HCT116 (cell line): Measurements from ENCODE around the gene COL23A1. TPM values are rescaled to one million over a fixed set of nuclear protein-coding genes. Genes with fewer than 3 reads are reported as not detected.

Experiments used
- ATAC-seq: fragments of 200-7000 bp; cut with Tn5 transposase; 2 replicates; pipeline ENCODE4 v1.9.1; 2020; ENCODE audit warnings: mild to moderate bottlenecking, moderate library complexity
- BruUV-seq: library from RNA; stranded (reverse); fragments of 400-500 nt; replicated peaks from 2 replicates; lab custom pipeline; 2021; lab: Mats Ljungman, UMichigan
- CTCF ChIA-PET: fragments of 300-600 bp; sonication (Branson Sonifier 250); formaldehyde crosslinking; loops from one replicate; lab custom pipeline; 2021; ENCODE audit warnings: antibody characterized with exemption; lab: Charles Lee
- POLR2A ChIA-PET: fragments of 300-600, 350-600 bp; sonication (Branson Sonifier 250); formaldehyde crosslinking; loops from one replicate; lab custom pipeline; 2021; ENCODE audit warnings: antibody characterized with exemption; lab: Charles Lee
- RAD21 ChIA-PET, 2 experiments: fragments of 300-600 bp; sonication (Branson Sonifier 250); formaldehyde crosslinking; loops; one replicate each; lab custom pipeline; 2023; ENCODE audit warnings: low total read pairs in 2 of 2; ENCODE audit not compliant: uncharacterized antibody in 2 of 2, unreplicated experiment in 2 of 2, low non-redundant PET in 1 of 2; lab: Charles Lee
- DNase-seq: peaks from one replicate; pipeline ENCODE4 v3.0.0-alpha.2; 2010; ENCODE audit warnings: low read depth, low spot score
- H2AFZ ChIP-seq: fragments of 200-600 bp; shearing (Covaris generic), sonication (generic); 2 replicates; pipeline ENCODE4 v1.6.1; 2017; ENCODE audit warnings: low read depth, mixed run types, mixed read lengths, antibody characterized with exemption, low read length; ENCODE audit not compliant: poor library complexity, severe bottlenecking
- H3K27ac ChIP-seq: 2 replicates; pipeline ENCODE4 v1.5.1; 2012; ENCODE audit warnings: low read depth, low read length
- H3K27me3 ChIP-seq: fragments of 200-600 bp; sonication (generic); 2 replicates; pipeline ENCODE4 v1.6.1; 2016; ENCODE audit warnings: mixed run types, low read length, mixed read lengths; ENCODE audit not compliant: insufficient read depth
- H3K36me3 ChIP-seq, 2 experiments: fragments of 200-500 bp in 1 of 2; fragments of 200-600 bp in 1 of 2; sonication (Bioruptor generic) in 1 of 2; sonication (generic) in 1 of 2; 2 replicates each; pipeline versions ENCODE4 v1.5.1 to v1.6.1; 2014 to 2016; ENCODE audit warnings: low read length in 2 of 2, inconsistent platforms in 1 of 2, mixed read lengths in 1 of 2, mixed run types in 1 of 2; ENCODE audit not compliant: insufficient read depth in 2 of 2, control insufficient read depth in 1 of 2
- H3K4me1 ChIP-seq, 2 experiments: fragments of 200-600 bp in 1 of 2; sonication (generic) in 1 of 2; 2 replicates each; pipeline versions ENCODE4 v1.5.1 to v1.6.1; 2012 to 2017; ENCODE audit warnings: low read length in 2 of 2, inconsistent platforms in 1 of 2, mild to moderate bottlenecking in 1 of 2, mixed read lengths in 1 of 2, mixed run types in 1 of 2, moderate library complexity in 1 of 2; ENCODE audit not compliant: insufficient read depth in 2 of 2, control insufficient read depth in 1 of 2
- H3K4me2 ChIP-seq: fragments of 200-600 bp; sonication (generic); 2 replicates; pipeline ENCODE4 v1.6.1; 2017; ENCODE audit warnings: mixed run types, low read length, mixed read lengths
- H3K4me3 ChIP-seq, 2 experiments: fragments of 200-600 bp in 1 of 2; sonication (generic) in 1 of 2; replicated peaks in 1 of 2; 2 replicates each; pipeline ENCODE4 v1.5.1; 2011 to 2016; ENCODE audit warnings: low read length in 2 of 2, control low read depth in 1 of 2, low read depth in 1 of 2, mild to moderate bottlenecking in 1 of 2, mixed read lengths in 1 of 2, mixed run types in 1 of 2
- H3K79me2 ChIP-seq: fragments of 200-600 bp; sonication (generic); 2 replicates; pipeline ENCODE4 v1.6.1; 2017; ENCODE audit warnings: mild to moderate bottlenecking, mixed run types, low read length, moderate library complexity, mixed read lengths; ENCODE audit not compliant: insufficient read depth
- H3K9ac ChIP-seq: fragments of 200-600 bp; sonication (generic); 2 replicates; pipeline ENCODE4 v1.6.1; 2016; ENCODE audit warnings: low read length, mixed read lengths
- H3K9me2 ChIP-seq: fragments of 200-600 bp; sonication (generic), shearing (Covaris generic); 2 replicates; pipeline ENCODE4 v1.6.1; 2017; ENCODE audit warnings: mixed run types, mild to moderate bottlenecking, moderate library complexity; ENCODE audit not compliant: insufficient read depth
- H3K9me3 ChIP-seq, 2 experiments: fragments of 200-500 bp in 1 of 2; fragments of 200-600 bp in 1 of 2; sonication (Bioruptor generic) in 1 of 2; sonication (generic) in 1 of 2; 2 replicates each; pipeline ENCODE4 v1.6.1; 2014 to 2017; ENCODE audit warnings: low read length in 2 of 2, mixed read lengths in 2 of 2, inconsistent platforms in 1 of 2, low read depth in 1 of 2, mild to moderate bottlenecking in 1 of 2, mixed run types in 1 of 2, moderate library complexity in 1 of 2; ENCODE audit not compliant: control insufficient read depth in 1 of 2, insufficient read depth in 1 of 2
- H4K20me1 ChIP-seq: fragments of 200-600 bp; sonication (generic), shearing (Covaris generic); 2 replicates; pipeline ENCODE4 v1.6.1; 2017; ENCODE audit warnings: mixed run types, mild to moderate bottlenecking, moderate library complexity; ENCODE audit not compliant: insufficient read depth
- EGR1 ChIP-seq: IDR thresholded peaks from 2 replicates; pipeline ENCODE4 v1.6.1; 2012; ENCODE audit warnings: low read depth
- EZH2phosphoT487 ChIP-seq: fragments of 200-600 bp; IDR thresholded peaks from 2 replicates; pipeline ENCODE4 v1.6.1; 2018; ENCODE audit warnings: antibody characterized with exemption, borderline replicate concordance
- JUND ChIP-seq: IDR thresholded peaks from 2 replicates; pipeline ENCODE4 v1.6.1; 2012
- POLR2AphosphoS5 ChIP-seq: IDR thresholded peaks from 2 replicates; pipeline ENCODE4 v1.6.1; 2011; ENCODE audit warnings: mild to moderate bottlenecking, low read depth, low read length, moderate library complexity
- TCF7L2 ChIP-seq: IDR thresholded peaks from 2 replicates; pipeline ENCODE4 v1.7.0; 2011; ENCODE audit warnings: borderline replicate concordance, inconsistent platforms; ENCODE audit not compliant: insufficient read depth, insufficient read length; ENCODE audit errors: extremely low read depth
- YY1 ChIP-seq: IDR thresholded peaks from 2 replicates; pipeline ENCODE4 v1.6.1; 2011; ENCODE audit warnings: low read length, low read depth, moderate library complexity, mild to moderate bottlenecking; ENCODE audit not compliant: insufficient replicate concordance; ENCODE audit errors: extremely low read depth
- intact Hi-C: fragments of 100-400 bp; cut with micrococcal nuclease; formaldehyde crosslinking; loops from 2 replicates; pipeline ENCODE4 v1.10.0; 2022
- total RNA-seq: library from RNA; stranded (reverse); gene quantifications from one replicate; pipeline ENCODE4 v1.2.1, GENCODE V29; 2021; ENCODE audit not compliant: unreplicated experiment
- TF ChIP-seq, protein P1 (sequence below), 3 experiments: fragments of 200-600 bp in 1 of 3; sonication (generic) in 1 of 3; IDR thresholded peaks in 2 of 3; conservative IDR thresholded peaks in 1 of 3; 2 replicates each; pipeline ENCODE4 v1.5.1; 2012 to 2017; ENCODE audit warnings: low read depth in 2 of 3, low read length in 2 of 3, antibody characterized with exemption in 1 of 3, borderline replicate concordance in 1 of 3, control low read depth in 1 of 3, mild to moderate bottlenecking in 1 of 3, mixed read lengths in 1 of 3, mixed run types in 1 of 3, moderate library complexity in 1 of 3; ENCODE audit not compliant: insufficient read depth in 1 of 3
- TF ChIP-seq, protein P2 (sequence below): IDR thresholded peaks from 2 replicates; pipeline ENCODE4 v1.6.1; 2012
- TF ChIP-seq, protein P3 (sequence below): IDR thresholded peaks from 2 replicates; pipeline ENCODE4 v1.6.1; 2011; ENCODE audit warnings: mild to moderate bottlenecking, low read length, moderate library complexity; ENCODE audit not compliant: insufficient replicate concordance; ENCODE audit errors: extremely low read depth

The COL23A1 gene
- total RNA-seq, 1 experiment from 2014 or later, result not detected

DNA sequence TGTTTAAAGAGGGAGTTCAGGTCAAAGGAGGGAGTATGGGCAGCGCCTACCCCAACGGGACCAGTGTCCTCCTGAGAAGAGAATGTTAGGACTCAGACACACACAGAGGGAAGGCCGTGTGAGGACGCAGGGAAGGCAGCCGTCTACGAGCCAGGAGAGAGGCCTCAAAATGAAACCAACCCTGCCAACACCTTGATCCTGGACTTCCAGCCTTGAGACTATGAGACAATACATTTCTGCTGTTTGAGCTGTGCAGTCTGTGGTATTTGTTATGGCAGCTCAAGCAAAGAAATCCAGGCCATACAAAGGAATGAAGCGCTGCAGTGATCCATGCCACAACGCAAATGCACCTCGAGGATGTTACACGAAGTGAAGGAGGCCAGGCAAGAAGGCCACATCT lies 97.9 kb downstream of the COL23A1 start:
- Histone ChIP-seq H3K27me3 (0 out of 2 replicates have a peak, but pooled peaks cover 4% of the 10 kb centered on the region), H3K79me2 (no peaks in the 10 kb centered on the region), H3K9me3 (no peaks in the 10 kb centered on the region), H3K36me3 (no peaks in the 10 kb centered on the region), H3K4me3 (no peak overlapping the region), H3K4me1 (no peaks in the 10 kb centered on the region), H4K20me1 (no peaks in the 10 kb centered on the region), H3K9me2 (no peaks in the 10 kb centered on the region), H3K4me2 (no peak overlapping the region), H3K27ac (no peak overlapping the region), H3K9ac (no peak overlapping the region), H2AFZ (no peak overlapping the region)
- no peak for DNase-seq
- TF ChIP-seq EGR1 (no peak), YY1 (no peak), JUND (no peak), EZH2phosphoT487 (no peak), TCF7L2 (no peak), POLR2AphosphoS5 (no peak)
- TF ChIP-seq, protein P1, sequence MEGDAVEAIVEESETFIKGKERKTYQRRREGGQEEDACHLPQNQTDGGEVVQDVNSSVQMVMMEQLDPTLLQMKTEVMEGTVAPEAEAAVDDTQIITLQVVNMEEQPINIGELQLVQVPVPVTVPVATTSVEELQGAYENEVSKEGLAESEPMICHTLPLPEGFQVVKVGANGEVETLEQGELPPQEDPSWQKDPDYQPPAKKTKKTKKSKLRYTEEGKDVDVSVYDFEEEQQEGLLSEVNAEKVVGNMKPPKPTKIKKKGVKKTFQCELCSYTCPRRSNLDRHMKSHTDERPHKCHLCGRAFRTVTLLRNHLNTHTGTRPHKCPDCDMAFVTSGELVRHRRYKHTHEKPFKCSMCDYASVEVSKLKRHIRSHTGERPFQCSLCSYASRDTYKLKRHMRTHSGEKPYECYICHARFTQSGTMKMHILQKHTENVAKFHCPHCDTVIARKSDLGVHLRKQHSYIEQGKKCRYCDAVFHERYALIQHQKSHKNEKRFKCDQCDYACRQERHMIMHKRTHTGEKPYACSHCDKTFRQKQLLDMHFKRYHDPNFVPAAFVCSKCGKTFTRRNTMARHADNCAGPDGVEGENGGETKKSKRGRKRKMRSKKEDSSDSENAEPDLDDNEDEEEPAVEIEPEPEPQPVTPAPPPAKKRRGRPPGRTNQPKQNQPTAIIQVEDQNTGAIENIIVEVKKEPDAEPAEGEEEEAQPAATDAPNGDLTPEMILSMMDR (IDR thresholded peaks at IDR 0.05 in 2 of 3, conservative IDR thresholded peaks at IDR 0.05 in 1 of 3; ENCODE audit: borderline replicate concordance in 1 of 3, insufficient read depth in 1 of 3, low read depth in 2 of 3, low read length in 2 of 3), result no peak
- TF ChIP-seq, protein P2, sequence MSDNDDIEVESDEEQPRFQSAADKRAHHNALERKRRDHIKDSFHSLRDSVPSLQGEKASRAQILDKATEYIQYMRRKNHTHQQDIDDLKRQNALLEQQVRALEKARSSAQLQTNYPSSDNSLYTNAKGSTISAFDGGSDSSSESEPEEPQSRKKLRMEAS, result no peak
- TF ChIP-seq, protein P3, sequence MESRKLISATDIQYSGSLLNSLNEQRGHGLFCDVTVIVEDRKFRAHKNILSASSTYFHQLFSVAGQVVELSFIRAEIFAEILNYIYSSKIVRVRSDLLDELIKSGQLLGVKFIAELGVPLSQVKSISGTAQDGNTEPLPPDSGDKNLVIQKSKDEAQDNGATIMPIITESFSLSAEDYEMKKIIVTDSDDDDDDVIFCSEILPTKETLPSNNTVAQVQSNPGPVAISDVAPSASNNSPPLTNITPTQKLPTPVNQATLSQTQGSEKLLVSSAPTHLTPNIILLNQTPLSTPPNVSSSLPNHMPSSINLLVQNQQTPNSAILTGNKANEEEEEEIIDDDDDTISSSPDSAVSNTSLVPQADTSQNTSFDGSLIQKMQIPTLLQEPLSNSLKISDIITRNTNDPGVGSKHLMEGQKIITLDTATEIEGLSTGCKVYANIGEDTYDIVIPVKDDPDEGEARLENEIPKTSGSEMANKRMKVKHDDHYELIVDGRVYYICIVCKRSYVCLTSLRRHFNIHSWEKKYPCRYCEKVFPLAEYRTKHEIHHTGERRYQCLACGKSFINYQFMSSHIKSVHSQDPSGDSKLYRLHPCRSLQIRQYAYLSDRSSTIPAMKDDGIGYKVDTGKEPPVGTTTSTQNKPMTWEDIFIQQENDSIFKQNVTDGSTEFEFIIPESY, result no peak
- ChIA-PET POLR2A (no interaction called here), RAD21 (no interaction called here), CTCF (no interaction called here)
- intact Hi-C loops, result no loop called here
- no TSS peak for BruUV-seq
- no peak for ATAC-seq
